RWPE1 (cell line): ENCODE data around the gene BCKDK.

Experiments used
- CTCF ChIA-PET: fragments of 350-600 bp; sonication (Branson Sonifier 250); formaldehyde crosslinking; extraction: SDS; loops from one replicate; lab custom pipeline; 2021; lab: Yijun Ruan, JAX
- POLR2A ChIA-PET: fragments of 400-600 bp; formaldehyde crosslinking; extraction: SDS; loops from one replicate; lab custom pipeline; 2020; ENCODE audit warnings: antibody characterized with exemption; ENCODE audit not compliant: low non-redundant PET; lab: Yijun Ruan, JAX
- DNase-seq: peaks from one replicate; pipeline ENCODE4 v3.0.0; 2012; ENCODE audit warnings: low spot score
- H3K27ac ChIP-seq: fragments of 450-650 bp; 2 replicates; pipeline ENCODE4 v1.5.1; 2017
- CTCF ChIP-seq: fragments of 450-650 bp; conservative IDR thresholded peaks from 2 replicates; pipeline ENCODE4 v1.5.1; 2017; ENCODE audit warnings: low read depth, mild to moderate bottlenecking

Gene BCKDK

DNA sequence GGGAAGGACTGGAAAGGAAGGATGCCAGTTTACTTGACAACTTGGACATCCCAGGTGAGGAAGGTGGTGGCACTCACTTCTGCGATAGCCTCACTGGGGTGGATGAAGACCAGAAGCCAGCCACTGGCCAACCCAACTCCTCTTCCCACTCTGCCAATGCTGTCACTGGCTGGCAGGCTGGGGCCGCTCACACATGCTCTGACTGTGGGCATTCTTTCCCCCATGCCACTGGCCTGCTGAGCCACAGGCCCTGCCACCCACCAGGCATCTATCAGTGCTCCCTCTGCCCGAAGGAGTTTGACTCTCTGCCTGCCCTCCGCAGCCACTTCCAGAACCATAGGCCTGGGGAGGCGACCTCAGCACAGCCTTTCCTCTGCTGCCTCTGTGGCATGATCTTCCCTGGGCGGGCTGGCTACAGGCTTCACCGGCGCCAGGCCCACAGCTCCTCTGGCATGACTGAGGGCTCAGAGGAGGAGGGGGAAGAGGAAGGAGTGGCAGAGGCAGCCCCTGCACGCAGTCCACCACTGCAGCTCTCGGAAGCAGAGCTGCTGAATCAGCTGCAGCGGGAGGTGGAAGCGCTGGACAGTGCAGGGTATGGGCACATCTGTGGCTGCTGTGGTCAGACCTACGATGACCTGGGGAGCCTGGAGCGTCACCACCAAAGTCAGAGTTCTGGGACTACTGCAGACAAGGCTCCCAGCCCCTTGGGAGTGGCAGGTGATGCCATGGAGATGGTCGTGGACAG, 29.4 kb upstream of the BCKDK start:
- H3K27ac ChIP-seq, result 0 out of 2 replicates have a peak overlapping the region, but pooled peaks have one; percentile 1
- no peak for TF ChIP-seq CTCF
- ChIA-PET CTCF (interaction anchor here (0.6 kb wide), 1 partner anchor 41 kb away, joined by 4 read pairs; no protein-coding TSS in a partner anchor), POLR2A (no interaction called here)
- DNase-seq, result no peak

GRCh38 chr16:31079342-31079944, 28.7 kb upstream of the BCKDK start:
- ChIA-PET POLR2A (no interaction called here), CTCF (no interaction called here)
- no peak for TF ChIP-seq CTCF
- 0 out of 2 replicates have a peak overlapping the region, but pooled peaks have one; percentile 1 for H3K27ac ChIP-seq
- no peak for DNase-seq

- TF ChIP-seq CTCF, result no peak
- DNase-seq, result no peak
- POLR2A ChIA-PET, result no interaction called here
- peak overlapping the region; percentile 67 for H3K27ac ChIP-seq
- CTCF ChIA-PET, result no interaction called here
These were observed 28.1 kb upstream of the BCKDK start for GRCh38 chr16:31080035-31080629.

- ChIA-PET CTCF (interaction anchor here (0.5 to 0.6 kb wide), 3 partner anchors 52 to 119 kb away, joined by 3 to 6 read pairs (median 5); no protein-coding TSS in a partner anchor), POLR2A (no interaction called here)
- DNase-seq, result no peak
- TF ChIP-seq CTCF, result no peak
- H3K27ac ChIP-seq, result peak overlapping the region; percentile 67
These were observed 27.3 kb upstream of the BCKDK start for GRCh38 chr16:31080756-31081419.

GRCh38 chr16:31081428-31082351, 26.5 kb upstream of the BCKDK start:
- CTCF ChIA-PET, result interaction anchor here (0.6 kb wide), 1 partner anchor 96 kb away, joined by 5 read pairs; no protein-coding TSS in a partner anchor
- H3K27ac ChIP-seq, result peak overlapping the region; percentile 67
- no peak for TF ChIP-seq CTCF
- no peak for DNase-seq
- POLR2A ChIA-PET, result interaction anchor here (0.6 kb wide), 1 partner anchor 12 kb away, joined by 5 read pairs; no protein-coding TSS in a partner anchor
